ENCODE measurements around the gene POU3F2.

Gene POU3F2

GRCh38 chr6:98800866-98801265, 33.5 kb upstream of the POU3F2 start:
- no peak for TF ChIP-seq MYC (IDR thresholded peaks at IDR 0.05; ENCODE audit: low read depth, low read length)
- TF ChIP-seq, protein P1, sequence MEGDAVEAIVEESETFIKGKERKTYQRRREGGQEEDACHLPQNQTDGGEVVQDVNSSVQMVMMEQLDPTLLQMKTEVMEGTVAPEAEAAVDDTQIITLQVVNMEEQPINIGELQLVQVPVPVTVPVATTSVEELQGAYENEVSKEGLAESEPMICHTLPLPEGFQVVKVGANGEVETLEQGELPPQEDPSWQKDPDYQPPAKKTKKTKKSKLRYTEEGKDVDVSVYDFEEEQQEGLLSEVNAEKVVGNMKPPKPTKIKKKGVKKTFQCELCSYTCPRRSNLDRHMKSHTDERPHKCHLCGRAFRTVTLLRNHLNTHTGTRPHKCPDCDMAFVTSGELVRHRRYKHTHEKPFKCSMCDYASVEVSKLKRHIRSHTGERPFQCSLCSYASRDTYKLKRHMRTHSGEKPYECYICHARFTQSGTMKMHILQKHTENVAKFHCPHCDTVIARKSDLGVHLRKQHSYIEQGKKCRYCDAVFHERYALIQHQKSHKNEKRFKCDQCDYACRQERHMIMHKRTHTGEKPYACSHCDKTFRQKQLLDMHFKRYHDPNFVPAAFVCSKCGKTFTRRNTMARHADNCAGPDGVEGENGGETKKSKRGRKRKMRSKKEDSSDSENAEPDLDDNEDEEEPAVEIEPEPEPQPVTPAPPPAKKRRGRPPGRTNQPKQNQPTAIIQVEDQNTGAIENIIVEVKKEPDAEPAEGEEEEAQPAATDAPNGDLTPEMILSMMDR (IDR thresholded peaks at IDR 0.05; ENCODE audit: low read depth, low read length): no peak
- no peak for TF ChIP-seq POLR2A (IDR thresholded peaks at IDR 0.05; ENCODE audit: extremely low read depth, insufficient read length)
- TF ChIP-seq, protein P2, sequence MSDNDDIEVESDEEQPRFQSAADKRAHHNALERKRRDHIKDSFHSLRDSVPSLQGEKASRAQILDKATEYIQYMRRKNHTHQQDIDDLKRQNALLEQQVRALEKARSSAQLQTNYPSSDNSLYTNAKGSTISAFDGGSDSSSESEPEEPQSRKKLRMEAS (IDR thresholded peaks at IDR 0.05; ENCODE audit: low read depth, low read length): no peak
- DNase-seq (ENCODE audit: low read depth): no peak
- H3K4me3 ChIP-seq (ENCODE audit: low read depth, low read length): no peak overlapping the region

GRCh38 chr6:98808541-98809210, 25.7 kb upstream of the POU3F2 start:
- no peak overlapping the region for H3K4me3 ChIP-seq (ENCODE audit: low read depth, low read length)
- TF ChIP-seq, protein P2 (IDR thresholded peaks at IDR 0.05; ENCODE audit: low read depth, low read length): no peak
- TF ChIP-seq MYC (IDR thresholded peaks at IDR 0.05; ENCODE audit: low read depth, low read length): no peak
- no peak for TF ChIP-seq POLR2A (IDR thresholded peaks at IDR 0.05; ENCODE audit: extremely low read depth, insufficient read length)
- TF ChIP-seq, protein P1 (IDR thresholded peaks at IDR 0.05; ENCODE audit: low read depth, low read length): no peak
- DNase-seq (ENCODE audit: low read depth): no peak

GRCh38 chr6:98812220-98812619, 22.2 kb upstream of the POU3F2 start:
- DNase-seq (ENCODE audit: low read depth): no peak
- no peak for TF ChIP-seq MYC (IDR thresholded peaks at IDR 0.05; ENCODE audit: low read depth, low read length)
- TF ChIP-seq, protein P1 (IDR thresholded peaks at IDR 0.05; ENCODE audit: low read depth, low read length): no peak
- TF ChIP-seq, protein P2 (IDR thresholded peaks at IDR 0.05; ENCODE audit: low read depth, low read length): no peak
- no peak for TF ChIP-seq POLR2A (IDR thresholded peaks at IDR 0.05; ENCODE audit: extremely low read depth, insufficient read length)

GRCh38 chr6:98816799-98817198, 17.6 kb upstream of the POU3F2 start:
- no peak overlapping the region for H3K4me3 ChIP-seq (ENCODE audit: low read depth, low read length)
- DNase-seq (ENCODE audit: low read depth): no peak
- TF ChIP-seq, protein P1 (IDR thresholded peaks at IDR 0.05; ENCODE audit: low read depth, low read length): no peak
- TF ChIP-seq, protein P2 (IDR thresholded peaks at IDR 0.05; ENCODE audit: low read depth, low read length): no peak
- TF ChIP-seq MYC (IDR thresholded peaks at IDR 0.05; ENCODE audit: low read depth, low read length): no peak
- no peak for TF ChIP-seq POLR2A (IDR thresholded peaks at IDR 0.05; ENCODE audit: extremely low read depth, insufficient read length)

More at GRCh38 chr6:98812220-98812619, 22.2 kb upstream of the POU3F2 start:
- no peak overlapping the region for H3K4me3 ChIP-seq (ENCODE audit: low read depth, low read length)

GRCh38 chr6:98821756-98822405, 12.5 kb upstream of the POU3F2 start:
- no peak overlapping the region for H3K4me3 ChIP-seq (ENCODE audit: low read depth, low read length)
- TF ChIP-seq, protein P1 (IDR thresholded peaks at IDR 0.05; ENCODE audit: low read depth, low read length): no peak
- TF ChIP-seq, protein P2 (IDR thresholded peaks at IDR 0.05; ENCODE audit: low read depth, low read length): no peak
- no peak for TF ChIP-seq MYC (IDR thresholded peaks at IDR 0.05; ENCODE audit: low read depth, low read length)
- no peak for TF ChIP-seq POLR2A (IDR thresholded peaks at IDR 0.05; ENCODE audit: extremely low read depth, insufficient read length)
- DNase-seq (ENCODE audit: low read depth): no peak

Measured in NB4 (cell line).